Measurements from ENCODE around the gene ITPR3.

ITPR3 gene

GRCh38 chr6:33671744-33672072, 50.6 kb downstream of the ITPR3 start:
- DNase-seq = no peak

- DNase-seq = no peak
Observed at GRCh38 chr6:33672808-33673207, 51.7 kb downstream of the ITPR3 start.

GRCh38 chr6:33673851-33674250, 52.7 kb downstream of the ITPR3 start:
- DNase-seq = no peak

- no peak for DNase-seq
Observed at GRCh38 chr6:33675968-33676367, 54.8 kb downstream of the ITPR3 start.

- no peak for DNase-seq
Observed at GRCh38 chr6:33676416-33677142, 55.5 kb downstream of the ITPR3 start.

GRCh38 chr6:33677143-33677660, 56.1 kb downstream of the ITPR3 start:
- DNase-seq = no peak

- no peak for DNase-seq
Observed at GRCh38 chr6:33677689-33678088, 56.6 kb downstream of the ITPR3 start.

GRCh38 chr6:33678233-33678931, 57.3 kb downstream of the ITPR3 start:
- DNase-seq = no peak

- DNase-seq = no peak
Observed at GRCh38 chr6:33678932-33679490, 57.9 kb downstream of the ITPR3 start.

GRCh38 chr6:33679761-33680160, 58.6 kb downstream of the ITPR3 start:
- no peak for DNase-seq

GRCh38 chr6:33682341-33682740, 61.2 kb downstream of the ITPR3 start:
- DNase-seq = no peak

- DNase-seq = no peak
Observed at GRCh38 chr6:33683051-33683571, 62.0 kb downstream of the ITPR3 start.

GRCh38 chr6:33683576-33684427, 62.7 kb downstream of the ITPR3 start:
- no peak for DNase-seq

- DNase-seq = no peak
Observed at GRCh38 chr6:33684428-33684896, 63.3 kb downstream of the ITPR3 start.

GRCh38 chr6:33684983-33685382, 63.9 kb downstream of the ITPR3 start:
- DNase-seq = no peak

- DNase-seq = no peak
Observed at GRCh38 chr6:33685411-33686224, 64.5 kb downstream of the ITPR3 start.

GRCh38 chr6:33686225-33686924, 65.3 kb downstream of the ITPR3 start:
- DNase-seq = no peak

- no peak for DNase-seq
Observed at GRCh38 chr6:33686981-33687975, 66.2 kb downstream of the ITPR3 start.

- DNase-seq = no peak
Observed at GRCh38 chr6:33688006-33688405, 66.9 kb downstream of the ITPR3 start.
